SK-N-SH (cell line): Measurements from ENCODE around the gene CCDC68. TPM values are rescaled to one million over a fixed set of nuclear protein-coding genes. Genes with fewer than 3 reads are reported as not detected.

Experiments used
- CTCF ChIA-PET: fragments of 300-600, 350-600 bp; formaldehyde crosslinking; extraction: SDS; loops from one replicate; lab custom pipeline; 2021; lab: Yijun Ruan, JAX
- POLR2A ChIA-PET: fragments of 350-600 bp; sonication (Branson Sonifier 250); formaldehyde crosslinking; extraction: SDS; loops from one replicate; lab custom pipeline; 2020; ENCODE audit warnings: antibody characterized with exemption, inconsistent platforms; lab: Yijun Ruan, JAX
- DNase-seq: peaks from one replicate; pipeline ENCODE4 v3.0.0; 2012
- H2AFZ ChIP-seq: fragments of 200-600 bp; sonication (generic); 2 replicates; pipeline ENCODE4 v1.8.1; 2016; ENCODE audit warnings: antibody characterized with exemption, mild to moderate bottlenecking, low read depth
- H3F3A ChIP-seq: fragments of 200-600 bp; sonication (generic); replicated peaks from 2 replicates; pipeline ENCODE3; 2016; ENCODE audit warnings: antibody characterized with exemption, mild to moderate bottlenecking; ENCODE audit not compliant: insufficient read depth
- H3K27ac ChIP-seq, 2 experiments: fragments of 200-500 bp in 1 of 2; fragments of 200-600 bp in 1 of 2; sonication (Bioruptor generic) in 1 of 2; sonication (generic), shearing (Covaris generic) in 1 of 2; 2 replicates each; pipeline versions ENCODE4 v1.5.1 to v1.6.1; 2014 to 2016; ENCODE audit warnings: low read depth in 2 of 2, inconsistent platforms in 1 of 2, low read length in 1 of 2, mild to moderate bottlenecking in 1 of 2, mixed read lengths in 1 of 2
- H3K27me3 ChIP-seq: fragments of 200-600 bp; sonication (generic), shearing (Covaris generic); 2 replicates; pipeline ENCODE4 v1.6.1; 2016; ENCODE audit warnings: mixed run types; ENCODE audit not compliant: insufficient read depth
- H3K36me3 ChIP-seq, 2 experiments: fragments of 200-500 bp in 1 of 2; fragments of 200-600 bp in 1 of 2; sonication (Bioruptor generic) in 1 of 2; sonication (generic) in 1 of 2; replicated peaks in 1 of 2; 2 replicates each; pipeline versions ENCODE3 to v1.5.1; 2014 to 2016; ENCODE audit warnings: low read length in 1 of 2, mild to moderate bottlenecking in 1 of 2; ENCODE audit not compliant: insufficient read depth in 2 of 2, control insufficient read depth in 1 of 2
- H3K4me1 ChIP-seq, 2 experiments: fragments of 200-500 bp in 1 of 2; fragments of 200-600 bp in 1 of 2; sonication (Bioruptor generic) in 1 of 2; sonication (generic), shearing (Covaris generic) in 1 of 2; 2 replicates each; pipeline versions ENCODE4 v1.5.1 to v1.6.1; 2014 to 2016; ENCODE audit warnings: low read depth in 1 of 2, low read length in 1 of 2, mixed run types in 1 of 2; ENCODE audit not compliant: insufficient read depth in 2 of 2, control insufficient read depth in 1 of 2
- H3K4me2 ChIP-seq: fragments of 200-600 bp; sonication (generic), shearing (Covaris generic); 2 replicates; pipeline ENCODE4 v1.6.1; 2017; ENCODE audit warnings: mixed run types
- H3K4me3 ChIP-seq, 2 experiments: fragments of 200-500 bp in 1 of 2; fragments of 200-600 bp in 1 of 2; sonication (Bioruptor generic) in 1 of 2; sonication (generic), shearing (Covaris generic) in 1 of 2; 2 replicates each; pipeline versions ENCODE4 v1.5.1 to v1.8.1; 2014 to 2016; ENCODE audit warnings: low read depth in 2 of 2, inconsistent platforms in 1 of 2, low read length in 1 of 2, mild to moderate bottlenecking in 1 of 2, mixed read lengths in 1 of 2, moderate library complexity in 1 of 2
- H3K79me2 ChIP-seq: fragments of 200-600 bp; sonication (generic); 2 replicates; pipeline ENCODE4 v1.8.1; 2017; ENCODE audit warnings: mild to moderate bottlenecking; ENCODE audit not compliant: insufficient read depth
- H3K9ac ChIP-seq: fragments of 200-600 bp; sonication (generic); 2 replicates; pipeline ENCODE4 v1.6.1; 2017; ENCODE audit warnings: mixed run types
- H3K9me2 ChIP-seq: fragments of 200-600 bp; sonication (generic); 2 replicates; pipeline ENCODE4 v1.6.1; 2017; ENCODE audit warnings: mixed run types
- H3K9me3 ChIP-seq: fragments of 200-600 bp; sonication (generic); 2 replicates; pipeline ENCODE4 v1.6.1; 2017; ENCODE audit warnings: mixed run types, mild to moderate bottlenecking, moderate library complexity
- H4K20me1 ChIP-seq: fragments of 200-600 bp; sonication (generic); 2 replicates; pipeline ENCODE4 v1.6.1; 2017; ENCODE audit warnings: mild to moderate bottlenecking, mixed run types; ENCODE audit not compliant: insufficient read depth
- ELF1 ChIP-seq: IDR thresholded peaks from 2 replicates; pipeline ENCODE4 v1.4.0; 2012
- FOSL2 ChIP-seq: IDR thresholded peaks from 2 replicates; pipeline ENCODE4 v1.4.0; 2012; ENCODE audit warnings: low read depth, mild to moderate bottlenecking, moderate library complexity, borderline replicate concordance
- FOXJ3 ChIP-seq: sonication (generic); formaldehyde crosslinking; IDR thresholded peaks from 2 replicates; pipeline ENCODE4 v1.5.1; 2020; ENCODE audit warnings: mild to moderate bottlenecking, missing genetic modification reagents
- FOXM1 ChIP-seq: IDR thresholded peaks from 2 replicates; pipeline ENCODE4 v1.4.0; 2012; ENCODE audit warnings: low read depth, mild to moderate bottlenecking
- GABPA ChIP-seq: IDR thresholded peaks from 2 replicates; pipeline ENCODE4 v1.4.0; 2012; ENCODE audit warnings: low read depth, mild to moderate bottlenecking
- GATA2 ChIP-seq: sonication (generic); formaldehyde crosslinking; IDR thresholded peaks from 2 replicates; pipeline ENCODE4 v1.5.0; 2020; ENCODE audit warnings: mild to moderate bottlenecking, missing genetic modification reagents
- IRF3 ChIP-seq: fragments of 150-350 bp; IDR thresholded peaks from 2 replicates; pipeline ENCODE4 v1.6.1; 2016; ENCODE audit warnings: mild to moderate bottlenecking, low read depth, low read length
- JUND ChIP-seq: IDR thresholded peaks from 2 replicates; pipeline ENCODE4 v1.4.0; 2012
- MAX ChIP-seq: IDR thresholded peaks from 2 replicates; pipeline ENCODE4 v1.4.0; 2012; ENCODE audit warnings: low read depth
- MXI1 ChIP-seq: IDR thresholded peaks from 2 replicates; pipeline ENCODE4 v1.6.1; 2012; ENCODE audit warnings: mild to moderate bottlenecking, low read depth, low read length, improper control_type of control experiment
- NRF1 ChIP-seq: IDR thresholded peaks from 2 replicates; pipeline ENCODE4 v1.6.1; 2012; ENCODE audit warnings: low read depth, mild to moderate bottlenecking, low read length
- RFX5 ChIP-seq: IDR thresholded peaks from 2 replicates; pipeline ENCODE4 v1.6.1; 2012; ENCODE audit warnings: mild to moderate bottlenecking, improper control_type of control experiment, low read length
- SIN3A ChIP-seq: IDR thresholded peaks from 2 replicates; pipeline ENCODE4 v1.6.1; 2012; ENCODE audit warnings: low read depth, mild to moderate bottlenecking, low read length, moderate library complexity, borderline replicate concordance
- SMC3 ChIP-seq: IDR thresholded peaks from 2 replicates; pipeline ENCODE4 v1.6.1; 2012; ENCODE audit warnings: low read depth, low read length, improper control_type of control experiment
- TCF12 ChIP-seq: IDR thresholded peaks from 2 replicates; pipeline ENCODE4 v1.4.0; 2012
- TEAD4 ChIP-seq: IDR thresholded peaks from 2 replicates; pipeline ENCODE4 v1.4.0; 2012; ENCODE audit warnings: mild to moderate bottlenecking, borderline replicate concordance; ENCODE audit not compliant: insufficient read depth
- USF2 ChIP-seq: fragments of 150-350 bp; IDR thresholded peaks from 2 replicates; pipeline ENCODE4 v1.6.1; 2017; ENCODE audit warnings: antibody characterized with exemption, low read length, low read depth, borderline replicate concordance
- YY1 ChIP-seq: IDR thresholded peaks from 2 replicates; pipeline ENCODE4 v1.4.0; 2012; ENCODE audit warnings: low read depth, mild to moderate bottlenecking
- WGBS: methylation state at CpG from one replicate; pipeline ENCODE4 v1.1.6; 2017; ENCODE audit warnings: low lambda C conversion rate; 5-methylcytosine and 5-hydroxymethylcytosine counted together
- polyA plus RNA-seq, 3 experiments: library from polyadenylated mRNA; depleted of rRNA; stranded (reverse); fragments of >200 nt; gene quantifications; 2 replicates each; pipeline ENCODE4 v1.2.3, GENCODE V29; 2012
- TF ChIP-seq, protein P1 (sequence below): fragments of 200-600 bp; sonication (generic); IDR thresholded peaks from 2 replicates; pipeline ENCODE4 v1.6.1; 2017; ENCODE audit warnings: antibody characterized with exemption, mild to moderate bottlenecking, moderate library complexity
- TF ChIP-seq, protein P2 (sequence below): IDR thresholded peaks from 2 replicates; pipeline ENCODE4 v1.6.1; 2012; ENCODE audit warnings: mild to moderate bottlenecking, low read depth, low read length, moderate library complexity

Gene CCDC68
- polyA plus RNA-seq, 1 of the 3 experiments (the other 2 are of a cell fraction): not detected

DNA sequence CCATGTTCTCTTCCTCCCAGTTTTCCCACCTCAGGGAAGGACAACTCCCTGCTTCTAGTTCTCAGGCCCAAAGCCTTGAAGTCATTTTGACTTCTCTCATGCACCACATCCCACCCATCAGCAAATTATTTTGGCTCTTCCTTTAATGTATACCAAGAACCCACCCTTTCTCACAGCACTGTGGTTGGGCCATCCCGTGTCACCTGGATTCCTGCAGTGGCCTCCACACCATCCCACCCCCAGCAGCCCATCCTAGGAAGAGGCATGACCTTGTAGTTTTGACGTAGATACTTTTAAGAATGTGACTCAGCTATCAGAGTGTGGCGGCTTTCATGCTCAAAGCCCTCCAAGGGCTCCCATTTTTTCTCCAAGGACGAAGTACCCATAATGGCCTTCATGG lies 25.6 kb upstream of the CCDC68 start:
- Histone ChIP-seq H2AFZ (no peak overlapping the region), H3F3A (no peaks in the 10 kb centered on the region), H4K20me1 (no peaks in the 10 kb centered on the region), H3K27me3 (no peaks in the 10 kb centered on the region), H3K9ac (no peak overlapping the region), H3K4me1 (peaks cover 0 to 14% of the 10 kb centered on the region in 2 experiments; a peak in 2 of 4 replicates), H3K4me3 (no peak overlapping the region), H3K79me2 (no peaks in the 10 kb centered on the region), H3K36me3 (no peaks in the 10 kb centered on the region), H3K9me3 (peaks cover 4% of the 10 kb centered on the region; the same call in 1 of the 2 replicates), H3K27ac (no peak overlapping the region), H3K9me2 (no peaks in the 10 kb centered on the region), H3K4me2 (no peak overlapping the region)
- WGBS: 90% methylated on average over 4 of the region's 4 CpGs
- ChIA-PET POLR2A (no interaction called here), CTCF (interaction anchor here (0.5 to 6.0 kb wide), 6 partner anchors 13 to 540 kb away, joined by 3 to 37 read pairs (median 10); no protein-coding TSS in a partner anchor)
- DNase-seq: no peak
- TF ChIP-seq YY1 (no peak), GABPA (no peak), IRF3 (no peak), FOXJ3 (CRISPR knock-in tag) (no peak), RFX5 (no peak), ELF1 (no peak), TEAD4 (no peak), SIN3A (no peak), FOSL2 (no peak), SMC3 (no peak), TCF12 (no peak)

- Histone ChIP-seq H3K27ac (no peak overlapping the region; a peak in 1 of 4 replicates), H3K27me3 (no peaks in the 10 kb centered on the region), H3K9me2 (no peaks in the 10 kb centered on the region), H3K36me3 (no peaks in the 10 kb centered on the region), H2AFZ (no peak overlapping the region), H4K20me1 (no peaks in the 10 kb centered on the region), H3K4me1 (peaks cover 0 to 14% of the 10 kb centered on the region in 2 experiments; a peak in 2 of 4 replicates), H3K4me3 (no peak overlapping the region), H3K9me3 (peaks cover 4% of the 10 kb centered on the region; the same call in 1 of the 2 replicates), H3K9ac (no peak overlapping the region), H3F3A (no peaks in the 10 kb centered on the region), H3K4me2 (no peak overlapping the region), H3K79me2 (no peaks in the 10 kb centered on the region)
- ChIA-PET POLR2A (no interaction called here), CTCF (interaction anchor here (0.6 to 6.0 kb wide), 30 partner anchors 8 to 591 kb away, joined by 3 to 37 read pairs (median 5); no protein-coding TSS in a partner anchor)
- 67% methylated on average over 3 of the region's 3 CpGs for WGBS
- DNase-seq: no peak
- TF ChIP-seq, protein P1, sequence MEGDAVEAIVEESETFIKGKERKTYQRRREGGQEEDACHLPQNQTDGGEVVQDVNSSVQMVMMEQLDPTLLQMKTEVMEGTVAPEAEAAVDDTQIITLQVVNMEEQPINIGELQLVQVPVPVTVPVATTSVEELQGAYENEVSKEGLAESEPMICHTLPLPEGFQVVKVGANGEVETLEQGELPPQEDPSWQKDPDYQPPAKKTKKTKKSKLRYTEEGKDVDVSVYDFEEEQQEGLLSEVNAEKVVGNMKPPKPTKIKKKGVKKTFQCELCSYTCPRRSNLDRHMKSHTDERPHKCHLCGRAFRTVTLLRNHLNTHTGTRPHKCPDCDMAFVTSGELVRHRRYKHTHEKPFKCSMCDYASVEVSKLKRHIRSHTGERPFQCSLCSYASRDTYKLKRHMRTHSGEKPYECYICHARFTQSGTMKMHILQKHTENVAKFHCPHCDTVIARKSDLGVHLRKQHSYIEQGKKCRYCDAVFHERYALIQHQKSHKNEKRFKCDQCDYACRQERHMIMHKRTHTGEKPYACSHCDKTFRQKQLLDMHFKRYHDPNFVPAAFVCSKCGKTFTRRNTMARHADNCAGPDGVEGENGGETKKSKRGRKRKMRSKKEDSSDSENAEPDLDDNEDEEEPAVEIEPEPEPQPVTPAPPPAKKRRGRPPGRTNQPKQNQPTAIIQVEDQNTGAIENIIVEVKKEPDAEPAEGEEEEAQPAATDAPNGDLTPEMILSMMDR: no peak
- TF ChIP-seq SMC3 (no peak), NRF1 (no peak), RFX5 (no peak), MXI1 (no peak), FOXJ3 (CRISPR knock-in tag) (no peak), TCF12 (no peak), JUND (no peak), FOXM1 (no peak), USF2 (no peak), GATA2 (CRISPR knock-in tag) (no peak), IRF3 (no peak), MAX (no peak), YY1 (no peak)
- TF ChIP-seq, protein P2, sequence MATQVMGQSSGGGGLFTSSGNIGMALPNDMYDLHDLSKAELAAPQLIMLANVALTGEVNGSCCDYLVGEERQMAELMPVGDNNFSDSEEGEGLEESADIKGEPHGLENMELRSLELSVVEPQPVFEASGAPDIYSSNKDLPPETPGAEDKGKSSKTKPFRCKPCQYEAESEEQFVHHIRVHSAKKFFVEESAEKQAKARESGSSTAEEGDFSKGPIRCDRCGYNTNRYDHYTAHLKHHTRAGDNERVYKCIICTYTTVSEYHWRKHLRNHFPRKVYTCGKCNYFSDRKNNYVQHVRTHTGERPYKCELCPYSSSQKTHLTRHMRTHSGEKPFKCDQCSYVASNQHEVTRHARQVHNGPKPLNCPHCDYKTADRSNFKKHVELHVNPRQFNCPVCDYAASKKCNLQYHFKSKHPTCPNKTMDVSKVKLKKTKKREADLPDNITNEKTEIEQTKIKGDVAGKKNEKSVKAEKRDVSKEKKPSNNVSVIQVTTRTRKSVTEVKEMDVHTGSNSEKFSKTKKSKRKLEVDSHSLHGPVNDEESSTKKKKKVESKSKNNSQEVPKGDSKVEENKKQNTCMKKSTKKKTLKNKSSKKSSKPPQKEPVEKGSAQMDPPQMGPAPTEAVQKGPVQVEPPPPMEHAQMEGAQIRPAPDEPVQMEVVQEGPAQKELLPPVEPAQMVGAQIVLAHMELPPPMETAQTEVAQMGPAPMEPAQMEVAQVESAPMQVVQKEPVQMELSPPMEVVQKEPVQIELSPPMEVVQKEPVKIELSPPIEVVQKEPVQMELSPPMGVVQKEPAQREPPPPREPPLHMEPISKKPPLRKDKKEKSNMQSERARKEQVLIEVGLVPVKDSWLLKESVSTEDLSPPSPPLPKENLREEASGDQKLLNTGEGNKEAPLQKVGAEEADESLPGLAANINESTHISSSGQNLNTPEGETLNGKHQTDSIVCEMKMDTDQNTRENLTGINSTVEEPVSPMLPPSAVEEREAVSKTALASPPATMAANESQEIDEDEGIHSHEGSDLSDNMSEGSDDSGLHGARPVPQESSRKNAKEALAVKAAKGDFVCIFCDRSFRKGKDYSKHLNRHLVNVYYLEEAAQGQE: no peak
Observed at GRCh38 chr18:54983791-54984190, 24.5 kb upstream of the CCDC68 start.
